Neural cell (in vitro differentiated cells): ENCODE measurements around the gene KRTAP10-6. TPM values are rescaled to one million over a fixed set of nuclear protein-coding genes. Genes with fewer than 3 reads are reported as not detected.

Experiments
- H2AFZ ChIP-seq: fragments of 200-600, 300-800 bp; sonication (generic), shearing (Covaris generic); 2 replicates; pipeline ENCODE4 v1.6.0; 2014; ENCODE audit warnings: low read depth, mild to moderate bottlenecking, antibody characterized with exemption, low read length, moderate library complexity
- H3F3A ChIP-seq: fragments of 200-600 bp; shearing (Covaris generic); 2 replicates; pipeline ENCODE4 v1.6.1; 2016; ENCODE audit warnings: mild to moderate bottlenecking, moderate library complexity, mixed read lengths, antibody characterized with exemption, low read length; ENCODE audit not compliant: insufficient read depth, poor library complexity, severe bottlenecking
- H3K27ac ChIP-seq: fragments of 200-600, 300-800 bp; sonication (generic), shearing (Covaris generic); 2 replicates; pipeline ENCODE4 v1.5.1; 2014; ENCODE audit warnings: mild to moderate bottlenecking, low read length, moderate library complexity
- H3K27me3 ChIP-seq: fragments of 300-800, 200-600 bp; sonication (generic), shearing (Covaris generic); 2 replicates; pipeline ENCODE4 v1.6.0; 2014; ENCODE audit warnings: mild to moderate bottlenecking, low read depth, low read length, moderate library complexity; ENCODE audit not compliant: insufficient read depth
- H3K36me3 ChIP-seq: fragments of 300-800, 200-600 bp; sonication (generic), shearing (Covaris generic); 2 replicates; pipeline ENCODE4 v1.5.1; 2014; ENCODE audit warnings: mild to moderate bottlenecking, antibody characterized with exemption, low read length, moderate library complexity; ENCODE audit not compliant: insufficient read depth
- H3K4me2 ChIP-seq: fragments of 300-800, 200-600 bp; sonication (generic), shearing (Covaris generic); 2 replicates; pipeline ENCODE4 v1.6.0; 2014; ENCODE audit warnings: mild to moderate bottlenecking, low read length
- H3K4me3 ChIP-seq: fragments of 300-800, 200-600 bp; sonication (generic), shearing (Covaris generic); 2 replicates; pipeline ENCODE4 v1.5.1; 2014; ENCODE audit warnings: mild to moderate bottlenecking, low read length, moderate library complexity
- H3K79me2 ChIP-seq: fragments of 200-600 bp; shearing (Covaris generic); replicated peaks from 2 replicates; pipeline ENCODE4 v1.6.0; 2014; ENCODE audit warnings: mild to moderate bottlenecking, low read length, moderate library complexity; ENCODE audit not compliant: insufficient read depth
- H3K9ac ChIP-seq: fragments of 300-800, 200-600 bp; sonication (generic), shearing (Covaris generic); 2 replicates; pipeline ENCODE4 v1.6.1; 2016; ENCODE audit warnings: mild to moderate bottlenecking, low read length, mixed read lengths
- H3K9me2 ChIP-seq: fragments of 200-600 bp; shearing (Covaris generic); 2 replicates; pipeline ENCODE4 v1.6.1; 2016; ENCODE audit warnings: mild to moderate bottlenecking, low read length, mixed read lengths; ENCODE audit not compliant: insufficient read depth
- H3K9me3 ChIP-seq: fragments of 200-600, 300-800 bp; sonication (generic), shearing (Covaris generic); 2 replicates; pipeline ENCODE4 v1.6.1; 2016; ENCODE audit warnings: mild to moderate bottlenecking, mixed run types, low read length, moderate library complexity, mixed read lengths
- H4K20me1 ChIP-seq: fragments of 200-600 bp; shearing (Covaris generic); 2 replicates; pipeline ENCODE4 v1.6.1; 2016; ENCODE audit warnings: mild to moderate bottlenecking, mixed run types; ENCODE audit not compliant: insufficient read depth
- EP300 ChIP-seq: fragments of 450-650 bp; conservative IDR thresholded peaks from 2 replicates; pipeline ENCODE4 v1.6.1; 2014; ENCODE audit warnings: antibody characterized with exemption, mild to moderate bottlenecking, moderate library complexity; ENCODE audit not compliant: poor library complexity, severe bottlenecking
- EZH2 ChIP-seq: fragments of 200-600, 300-800 bp; shearing (Covaris generic), sonication (generic); IDR thresholded peaks from 2 replicates; pipeline ENCODE4 v1.6.1; 2014; ENCODE audit warnings: antibody characterized with exemption, low read length, borderline replicate concordance, mild to moderate bottlenecking; ENCODE audit not compliant: insufficient read depth, poor library complexity, severe bottlenecking
- MXI1 ChIP-seq: fragments of 450-650 bp; conservative IDR thresholded peaks from 2 replicates; pipeline ENCODE4 v1.6.1; 2014; ENCODE audit warnings: antibody characterized with exemption, mild to moderate bottlenecking; ENCODE audit not compliant: poor library complexity, severe bottlenecking
- POLR2AphosphoS5 ChIP-seq: IDR thresholded peaks from 2 replicates; pipeline ENCODE4 v1.6.1; 2012
- RAD21 ChIP-seq: fragments of 450-650 bp; conservative IDR thresholded peaks from 2 replicates; pipeline ENCODE4 v1.6.1; 2014; ENCODE audit warnings: antibody characterized with exemption, mild to moderate bottlenecking, moderate library complexity
- SMC3 ChIP-seq: fragments of 450-650 bp; conservative IDR thresholded peaks from 2 replicates; pipeline ENCODE4 v1.6.1; 2014; ENCODE audit warnings: antibody characterized with exemption, mild to moderate bottlenecking, moderate library complexity; ENCODE audit not compliant: poor library complexity
- polyA plus RNA-seq: library from polyadenylated mRNA; depleted of rRNA; stranded (reverse); fragments of >200 nt; gene quantifications from 2 replicates; pipeline ENCODE4 v1.2.3, GENCODE V29; 2014
- TF ChIP-seq, protein P1 (sequence below): IDR thresholded peaks from 2 replicates; pipeline ENCODE4 v1.6.1; 2012; ENCODE audit warnings: borderline replicate concordance
- TF ChIP-seq, protein P2 (sequence below): fragments of 450-650 bp; IDR thresholded peaks from 2 replicates; pipeline ENCODE4 v1.5.1; 2014; ENCODE audit warnings: antibody characterized with exemption, mild to moderate bottlenecking, moderate library complexity; ENCODE audit not compliant: poor library complexity, severe bottlenecking

KRTAP10-6 gene
- polyA plus RNA-seq, 1 donor from 2014 or later: not detected

DNA sequence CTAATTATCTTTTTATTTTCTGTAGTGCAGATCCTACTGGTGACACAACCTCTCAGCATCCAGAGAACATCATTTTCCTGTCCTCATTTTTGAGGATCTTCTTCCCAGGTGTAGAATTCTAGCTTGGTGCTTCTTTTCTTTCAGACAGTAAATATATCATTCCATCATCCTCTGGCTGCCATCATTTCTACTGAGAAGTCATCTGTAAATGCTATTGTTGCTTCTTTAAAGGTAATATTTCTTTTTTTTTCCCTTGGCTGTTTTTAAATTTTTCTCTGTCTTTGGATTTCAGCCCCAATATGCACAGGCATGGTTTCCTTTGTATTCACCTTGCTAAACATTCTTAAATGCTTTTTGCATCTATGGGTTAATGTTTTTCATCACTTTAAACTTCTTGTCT lies 31.3 kb upstream of the KRTAP10-6 start:
- no peaks in the 10 kb centered on the region for H4K20me1 ChIP-seq
- no peaks in the 10 kb centered on the region for H3K27me3 ChIP-seq
- H3K4me2 ChIP-seq: no peak overlapping the region
- H3K36me3 ChIP-seq: no peaks in the 10 kb centered on the region
- H3K79me2 ChIP-seq: no peaks in the 10 kb centered on the region
- H3K9ac ChIP-seq: no peak overlapping the region
- H3F3A ChIP-seq: no peaks in the 10 kb centered on the region
- peaks cover 6% of the 10 kb centered on the region for H3K9me3 ChIP-seq
- no peaks in the 10 kb centered on the region for H3K9me2 ChIP-seq
- no peak for TF ChIP-seq EP300
- TF ChIP-seq EZH2: no peak
- TF ChIP-seq, protein P1, sequence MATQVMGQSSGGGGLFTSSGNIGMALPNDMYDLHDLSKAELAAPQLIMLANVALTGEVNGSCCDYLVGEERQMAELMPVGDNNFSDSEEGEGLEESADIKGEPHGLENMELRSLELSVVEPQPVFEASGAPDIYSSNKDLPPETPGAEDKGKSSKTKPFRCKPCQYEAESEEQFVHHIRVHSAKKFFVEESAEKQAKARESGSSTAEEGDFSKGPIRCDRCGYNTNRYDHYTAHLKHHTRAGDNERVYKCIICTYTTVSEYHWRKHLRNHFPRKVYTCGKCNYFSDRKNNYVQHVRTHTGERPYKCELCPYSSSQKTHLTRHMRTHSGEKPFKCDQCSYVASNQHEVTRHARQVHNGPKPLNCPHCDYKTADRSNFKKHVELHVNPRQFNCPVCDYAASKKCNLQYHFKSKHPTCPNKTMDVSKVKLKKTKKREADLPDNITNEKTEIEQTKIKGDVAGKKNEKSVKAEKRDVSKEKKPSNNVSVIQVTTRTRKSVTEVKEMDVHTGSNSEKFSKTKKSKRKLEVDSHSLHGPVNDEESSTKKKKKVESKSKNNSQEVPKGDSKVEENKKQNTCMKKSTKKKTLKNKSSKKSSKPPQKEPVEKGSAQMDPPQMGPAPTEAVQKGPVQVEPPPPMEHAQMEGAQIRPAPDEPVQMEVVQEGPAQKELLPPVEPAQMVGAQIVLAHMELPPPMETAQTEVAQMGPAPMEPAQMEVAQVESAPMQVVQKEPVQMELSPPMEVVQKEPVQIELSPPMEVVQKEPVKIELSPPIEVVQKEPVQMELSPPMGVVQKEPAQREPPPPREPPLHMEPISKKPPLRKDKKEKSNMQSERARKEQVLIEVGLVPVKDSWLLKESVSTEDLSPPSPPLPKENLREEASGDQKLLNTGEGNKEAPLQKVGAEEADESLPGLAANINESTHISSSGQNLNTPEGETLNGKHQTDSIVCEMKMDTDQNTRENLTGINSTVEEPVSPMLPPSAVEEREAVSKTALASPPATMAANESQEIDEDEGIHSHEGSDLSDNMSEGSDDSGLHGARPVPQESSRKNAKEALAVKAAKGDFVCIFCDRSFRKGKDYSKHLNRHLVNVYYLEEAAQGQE: no peak
- TF ChIP-seq, protein P2, sequence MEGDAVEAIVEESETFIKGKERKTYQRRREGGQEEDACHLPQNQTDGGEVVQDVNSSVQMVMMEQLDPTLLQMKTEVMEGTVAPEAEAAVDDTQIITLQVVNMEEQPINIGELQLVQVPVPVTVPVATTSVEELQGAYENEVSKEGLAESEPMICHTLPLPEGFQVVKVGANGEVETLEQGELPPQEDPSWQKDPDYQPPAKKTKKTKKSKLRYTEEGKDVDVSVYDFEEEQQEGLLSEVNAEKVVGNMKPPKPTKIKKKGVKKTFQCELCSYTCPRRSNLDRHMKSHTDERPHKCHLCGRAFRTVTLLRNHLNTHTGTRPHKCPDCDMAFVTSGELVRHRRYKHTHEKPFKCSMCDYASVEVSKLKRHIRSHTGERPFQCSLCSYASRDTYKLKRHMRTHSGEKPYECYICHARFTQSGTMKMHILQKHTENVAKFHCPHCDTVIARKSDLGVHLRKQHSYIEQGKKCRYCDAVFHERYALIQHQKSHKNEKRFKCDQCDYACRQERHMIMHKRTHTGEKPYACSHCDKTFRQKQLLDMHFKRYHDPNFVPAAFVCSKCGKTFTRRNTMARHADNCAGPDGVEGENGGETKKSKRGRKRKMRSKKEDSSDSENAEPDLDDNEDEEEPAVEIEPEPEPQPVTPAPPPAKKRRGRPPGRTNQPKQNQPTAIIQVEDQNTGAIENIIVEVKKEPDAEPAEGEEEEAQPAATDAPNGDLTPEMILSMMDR: no peak
- TF ChIP-seq RAD21: no peak
- no peak overlapping the region for H3K4me3 ChIP-seq
- no peak overlapping the region for H3K27ac ChIP-seq
- H2AFZ ChIP-seq: no peak overlapping the region

DNA sequence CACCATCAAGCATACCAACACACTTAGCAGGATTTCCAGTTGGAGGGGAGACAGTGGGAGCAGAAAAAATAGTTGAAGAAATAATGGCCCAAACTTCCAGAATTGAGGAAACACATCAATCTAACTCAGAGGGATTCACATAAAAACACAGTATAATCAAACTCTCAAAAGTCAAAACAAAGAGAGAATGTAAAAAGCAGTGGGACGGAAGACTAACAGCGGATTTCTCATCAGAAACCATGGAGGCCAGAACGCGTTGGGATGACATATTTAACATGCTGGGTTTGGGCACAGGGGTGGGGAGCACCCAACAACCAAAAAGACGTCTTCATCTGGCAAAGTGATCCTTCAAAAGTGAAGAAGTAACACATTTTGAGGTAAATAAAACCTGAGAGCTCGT lies 27.6 kb upstream of the KRTAP10-6 start:
- Histone ChIP-seq H3K79me2 (no peaks in the 10 kb centered on the region), H3K4me3 (no peak overlapping the region), H3F3A (no peaks in the 10 kb centered on the region), H3K27me3 (no peaks in the 10 kb centered on the region), H2AFZ (no peak overlapping the region), H3K27ac (no peak overlapping the region), H3K4me2 (no peak overlapping the region), H4K20me1 (no peaks in the 10 kb centered on the region), H3K9ac (no peak overlapping the region), H3K9me3 (peaks cover 6% of the 10 kb centered on the region), H3K9me2 (no peaks in the 10 kb centered on the region), H3K36me3 (no peaks in the 10 kb centered on the region)
- TF ChIP-seq, protein P1: no peak
- TF ChIP-seq SMC3 (no peak), EZH2 (no peak), MXI1 (no peak), POLR2AphosphoS5 (no peak), RAD21 (no peak)
